Mononuclear cell (primary cell): ENCODE results near the gene MYF6. TPM values are rescaled to one million over a fixed set of nuclear protein-coding genes. Genes with fewer than 3 reads are reported as not detected.

Experiments
- total RNA-seq: library from RNA; depleted of rRNA; stranded (reverse); fragments of >200 nt; gene quantifications from one replicate; pipeline ENCODE4 v1.2.3, GENCODE V29; 2012

MYF6 gene
- total RNA-seq, 1 donor, result not detected

Other genes starting within 250 kb of the MYF6 start
- gene MYF5, start 9.3 kb downstream of the MYF6 start, total RNA-seq, result not detected
- gene LIN7A, start 230.3 kb downstream of the MYF6 start, total RNA-seq, result 6.1 TPM